GM19035 (cell line): ENCODE data around the gene TAMALIN.

Experiments used
- ATAC-seq: cut with Tn5 transposase; IDR thresholded peaks from one replicate; pipeline ENCODE4 v1.9.1; 2021; ENCODE audit not compliant: unreplicated experiment

The TAMALIN gene

GRCh38 chr12:52011602-52012214, 5.0 kb downstream of the TAMALIN start:
- ATAC-seq: no peak

GRCh38 chr12:52013626-52014310, 7.0 kb downstream of the TAMALIN start:
- no peak for ATAC-seq

GRCh38 chr12:52014567-52015530, 8.1 kb downstream of the TAMALIN start:
- no peak for ATAC-seq

GRCh38 chr12:52015532-52016041, 8.8 kb downstream of the TAMALIN start:
- ATAC-seq: no peak

- ATAC-seq: no peak
Measured at GRCh38 chr12:52018433-52019112, 11.8 kb downstream of the TAMALIN start.

- no peak for ATAC-seq
Measured at GRCh38 chr12:52019113-52019770, 12.5 kb downstream of the TAMALIN start.

- ATAC-seq: peak; percentile 39
Measured at GRCh38 chr12:52020539-52021336, 14.0 kb downstream of the TAMALIN start.

GRCh38 chr12:52022841-52023181, 16.1 kb downstream of the TAMALIN start:
- peak; percentile 10 for ATAC-seq

GRCh38 chr12:52023182-52023975, 16.6 kb downstream of the TAMALIN start:
- ATAC-seq: peak; percentile 44

- ATAC-seq: no peak
Measured at GRCh38 chr12:52023976-52024688, 17.4 kb downstream of the TAMALIN start.

GRCh38 chr12:52024845-52025230, 18.1 kb downstream of the TAMALIN start:
- ATAC-seq: no peak

- no peak for ATAC-seq
Measured at GRCh38 chr12:52026263-52026662, 19.5 kb downstream of the TAMALIN start.

- no peak for ATAC-seq
Measured at GRCh38 chr12:52027085-52027843, 20.5 kb downstream of the TAMALIN start.

GRCh38 chr12:52029685-52030084, 22.9 kb downstream of the TAMALIN start:
- no peak for ATAC-seq

GRCh38 chr12:52032446-52032803, 25.7 kb downstream of the TAMALIN start:
- ATAC-seq: no peak

GRCh38 chr12:52032804-52033445, 26.2 kb downstream of the TAMALIN start:
- ATAC-seq: peak; percentile 83
